NCI-H2081 (cell line): Measurements from ENCODE around the gene LGALS9.
A peak's percentile ranks its signal among the peaks of the same experiment; 100 is the strongest.

Experiments used
- DNase-seq, 2 experiments: peaks; one replicate each; lab custom pipeline; 2025; lab: John Stamatoyannopoulos, UW

LGALS9 gene

DNA sequence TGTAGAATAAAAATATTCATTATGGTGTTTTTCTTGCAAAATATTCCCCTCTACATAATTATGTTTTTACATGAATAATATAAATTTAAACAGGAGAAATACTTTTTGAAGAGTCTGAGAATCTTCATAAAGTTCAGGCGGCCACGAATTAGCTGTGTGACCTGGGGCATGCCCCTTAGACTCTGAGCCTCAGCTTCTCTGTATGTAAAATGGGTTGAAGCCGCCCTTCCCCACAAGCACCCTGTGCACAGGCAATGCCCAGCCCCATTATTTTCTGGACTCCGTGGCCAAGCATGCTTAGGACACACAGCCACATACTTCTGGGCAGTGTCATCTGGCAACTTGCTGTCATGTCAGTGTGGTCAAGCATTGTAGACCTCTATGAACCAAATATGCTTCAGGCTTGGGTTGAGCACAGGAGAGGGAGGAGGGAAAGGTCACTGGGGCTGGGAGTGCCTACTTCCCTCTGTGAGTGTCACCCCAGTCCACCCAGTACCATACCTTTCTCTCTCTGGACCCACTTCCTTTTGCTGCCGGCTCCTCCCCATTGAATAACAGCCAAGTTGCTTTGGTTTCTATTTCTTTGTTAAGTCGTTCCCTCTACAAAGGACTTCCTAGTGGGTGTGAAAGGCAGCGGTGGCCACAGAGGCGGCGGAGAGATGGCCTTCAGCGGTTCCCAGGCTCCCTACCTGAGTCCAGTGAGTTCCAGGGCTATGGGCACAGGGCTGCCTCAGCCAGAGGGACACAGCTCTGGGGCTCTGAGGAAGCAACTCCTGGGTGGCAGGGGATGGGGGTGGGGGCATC, at the start of gene LGALS9:
Gene LGALS9, plus strand, starts transcription at position 582 of the 804 bp plus-strand sequence. Its CDS starts 78 bp downstream, at position 660.
- no peak for DNase-seq

DNA sequence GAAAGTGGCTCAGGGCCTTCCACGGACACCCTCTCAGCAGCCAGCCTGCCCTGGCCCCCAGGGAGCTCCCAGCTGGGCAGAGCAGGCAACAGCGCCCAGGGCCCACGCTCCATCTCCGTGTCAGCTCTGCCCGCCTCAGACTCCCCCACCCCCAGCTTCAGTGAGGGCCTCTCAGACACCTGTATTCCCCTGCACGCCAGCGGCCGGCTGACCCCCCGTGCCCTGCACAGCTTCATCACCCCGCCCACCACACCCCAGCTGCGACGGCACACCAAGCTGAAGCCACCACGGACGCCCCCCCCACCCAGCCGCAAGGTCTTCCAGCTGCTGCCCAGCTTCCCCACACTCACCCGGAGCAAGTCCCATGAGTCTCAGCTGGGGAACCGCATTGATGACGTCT, 48.3 kb upstream of the LGALS9 start:
- DNase-seq: no peak

DNA sequence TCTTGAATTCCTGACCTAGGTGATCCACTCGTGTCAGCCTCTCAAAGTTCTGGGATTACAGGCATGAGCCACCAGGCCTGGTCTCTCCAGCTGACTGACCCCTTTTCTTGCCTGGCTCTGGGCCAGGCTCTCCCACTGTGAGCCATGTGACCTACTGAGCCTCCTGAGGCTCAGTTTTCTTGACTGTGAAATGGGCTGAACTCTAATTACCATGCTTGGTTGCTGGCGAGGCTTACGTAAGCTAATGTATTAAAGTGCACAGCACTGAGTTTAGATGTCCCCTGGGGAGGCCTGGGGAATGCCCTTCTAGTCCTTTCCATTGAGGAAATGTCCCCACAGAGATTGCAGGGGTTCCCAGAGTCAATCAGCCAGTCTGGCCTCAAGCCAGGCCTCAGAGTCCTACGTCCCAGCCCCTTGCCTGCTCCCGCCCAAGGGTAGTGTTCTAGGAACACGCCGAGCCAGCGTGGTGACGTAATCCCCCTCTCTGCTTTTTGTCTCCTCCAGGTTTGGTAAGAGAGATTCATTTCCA, 45.8 kb upstream of the LGALS9 start:
- DNase-seq: no peak

DNA sequence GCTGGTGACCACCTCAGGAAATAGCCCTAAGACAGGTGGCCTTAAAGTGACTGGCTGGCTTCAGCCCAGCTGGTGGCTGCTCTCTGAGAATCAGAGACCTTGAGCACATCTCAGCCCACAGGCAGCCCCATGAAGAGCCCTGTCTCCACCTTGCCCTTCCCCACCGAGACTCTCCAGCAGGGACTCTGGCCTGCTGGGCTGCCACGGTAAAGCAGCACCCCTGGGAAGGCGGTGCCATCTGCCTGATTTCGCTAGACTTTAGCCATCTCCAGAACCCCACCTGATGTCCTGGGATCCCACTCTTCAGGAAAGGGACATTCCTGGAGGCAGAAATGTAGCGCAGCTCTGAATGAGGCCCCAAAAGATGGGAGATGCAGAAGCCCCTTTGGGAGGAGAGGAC, 45.2 kb upstream of the LGALS9 start:
- DNase-seq: no peak

DNA sequence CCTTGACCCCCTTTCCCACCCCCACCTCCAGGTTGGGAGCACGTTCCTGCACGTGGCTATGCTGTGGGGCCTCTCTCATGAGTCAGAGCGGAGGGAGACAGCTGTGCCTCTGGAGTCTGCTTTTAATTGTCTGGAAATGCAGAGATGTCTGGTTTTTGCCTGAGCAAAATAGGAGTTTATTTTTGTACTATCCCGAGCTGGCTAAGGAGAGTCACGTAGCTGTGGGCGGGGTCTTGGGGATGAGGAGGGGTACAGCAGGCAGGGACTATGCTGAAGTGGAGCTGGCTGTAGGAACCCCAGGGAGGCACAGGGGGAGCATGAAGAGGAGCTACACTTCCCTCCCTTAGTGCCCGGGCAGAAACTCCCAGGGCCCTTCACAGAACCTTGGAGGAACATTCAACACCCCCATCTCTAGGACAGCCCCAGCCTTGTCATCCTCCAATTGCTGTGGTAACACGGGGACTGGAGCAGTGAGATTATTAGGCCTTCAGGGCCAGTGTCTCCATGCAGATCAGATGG, 44.7 kb upstream of the LGALS9 start:
- no peak for DNase-seq

DNA sequence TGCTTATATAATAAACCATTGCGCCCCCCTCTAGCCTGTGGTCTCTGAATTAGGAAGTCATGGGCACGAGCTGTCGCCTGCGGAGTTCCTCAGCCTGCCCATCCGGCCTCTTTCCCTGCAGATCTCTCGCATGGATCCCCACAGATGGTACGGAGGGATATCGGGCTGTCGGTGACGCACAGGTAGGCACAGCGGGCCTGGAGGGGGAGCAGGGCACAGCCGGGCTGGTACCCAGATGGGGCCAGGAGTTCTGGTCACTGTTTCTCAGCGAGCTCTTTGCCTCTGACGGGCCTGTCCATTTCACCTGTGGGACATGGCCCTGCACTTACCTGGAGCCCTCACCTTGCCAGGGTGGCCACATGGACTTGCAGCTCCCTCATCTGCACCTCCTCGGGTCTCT, 42.6 kb upstream of the LGALS9 start:
- no peak for DNase-seq

DNA sequence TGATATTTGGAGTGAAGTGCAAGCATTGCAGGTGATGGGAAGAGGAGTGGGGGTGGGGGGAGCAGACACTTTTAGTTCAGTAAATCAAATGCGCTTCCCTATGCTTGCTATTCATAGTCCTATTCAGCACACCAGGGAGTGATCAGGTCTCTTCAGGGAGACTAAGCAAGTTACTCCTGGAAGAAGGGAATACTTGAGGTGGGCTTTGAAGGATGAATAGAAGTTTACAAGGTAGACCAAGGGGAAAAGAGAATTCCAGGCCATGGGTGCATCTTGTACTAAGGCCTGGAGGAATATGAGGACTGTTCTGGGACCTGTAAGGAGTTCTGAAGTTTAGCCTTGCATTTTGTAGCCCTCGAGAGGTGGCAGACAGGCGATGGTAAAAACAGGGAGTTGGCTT, 40.1 kb upstream of the LGALS9 start:
- no peak for DNase-seq

DNA sequence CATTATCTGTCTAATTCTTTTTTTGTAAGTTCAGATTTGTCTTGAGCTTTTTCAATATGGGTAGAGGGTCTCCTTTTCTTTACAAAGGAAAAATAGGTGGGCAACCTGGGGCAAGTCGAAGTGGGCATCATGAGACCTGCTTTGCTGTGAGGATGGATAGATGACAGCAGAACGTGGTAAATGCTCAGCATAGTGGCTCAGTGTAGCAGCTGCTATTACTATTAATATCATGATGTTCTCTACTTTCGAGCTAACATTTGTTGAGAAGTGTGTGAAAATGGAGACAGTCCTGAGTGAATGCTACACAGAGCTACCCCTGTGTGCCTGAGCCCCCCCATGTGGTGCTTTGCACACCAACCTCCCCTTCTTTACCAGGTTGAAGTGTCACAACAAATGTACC, 39.0 kb upstream of the LGALS9 start:
- no peak for DNase-seq

DNA sequence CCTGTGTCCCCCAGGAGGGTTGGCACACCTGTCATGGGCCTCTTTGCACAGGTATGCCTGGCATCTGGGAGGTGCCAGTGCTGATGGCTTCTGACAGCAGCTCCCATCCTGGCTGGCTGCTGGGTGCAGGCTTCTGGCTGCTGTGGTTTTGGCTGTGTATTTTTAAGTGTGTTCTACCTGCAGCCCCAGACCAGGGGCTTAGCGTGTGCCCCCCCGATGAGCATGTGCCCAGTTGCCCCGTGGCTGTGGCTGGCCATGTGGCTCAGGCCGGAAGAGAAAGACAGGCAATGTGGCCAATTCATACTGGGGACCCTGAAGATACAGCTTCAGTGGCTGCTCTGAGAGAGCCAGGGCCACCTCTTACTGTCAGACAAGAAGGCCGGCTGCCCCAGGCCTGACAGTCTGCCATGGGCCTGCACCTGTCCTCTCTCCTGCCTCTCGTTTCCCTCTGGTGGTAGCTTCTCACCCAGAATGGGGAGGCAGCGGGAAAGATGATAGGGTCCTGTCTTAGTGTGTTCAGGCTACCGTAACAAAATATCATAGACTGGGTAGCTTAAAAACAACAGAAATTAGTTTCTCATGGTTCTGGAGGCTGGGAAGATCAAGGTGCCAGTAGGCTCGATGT, 37.6 kb upstream of the LGALS9 start:
- DNase-seq: no peak

DNA sequence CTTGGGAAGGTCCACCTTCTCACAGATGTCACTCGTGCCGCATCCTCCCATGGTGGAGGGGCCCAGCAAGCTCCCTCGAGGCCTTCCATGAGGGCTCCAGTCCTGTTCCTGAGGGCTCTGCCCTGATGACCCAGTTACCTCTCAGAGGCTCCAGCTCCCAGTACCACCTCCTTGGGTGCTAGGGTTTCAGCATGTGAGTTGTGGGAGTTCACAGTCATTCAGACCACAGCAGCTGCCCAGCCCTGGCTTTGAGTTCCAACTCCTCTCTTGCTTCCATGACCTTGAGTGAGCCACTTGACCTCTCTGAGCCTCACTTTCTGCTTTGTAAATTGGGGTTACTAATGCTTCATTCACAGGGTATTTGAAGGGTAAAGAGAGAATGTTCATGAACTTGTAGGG, 37.1 kb upstream of the LGALS9 start:
- no peak for DNase-seq

DNA sequence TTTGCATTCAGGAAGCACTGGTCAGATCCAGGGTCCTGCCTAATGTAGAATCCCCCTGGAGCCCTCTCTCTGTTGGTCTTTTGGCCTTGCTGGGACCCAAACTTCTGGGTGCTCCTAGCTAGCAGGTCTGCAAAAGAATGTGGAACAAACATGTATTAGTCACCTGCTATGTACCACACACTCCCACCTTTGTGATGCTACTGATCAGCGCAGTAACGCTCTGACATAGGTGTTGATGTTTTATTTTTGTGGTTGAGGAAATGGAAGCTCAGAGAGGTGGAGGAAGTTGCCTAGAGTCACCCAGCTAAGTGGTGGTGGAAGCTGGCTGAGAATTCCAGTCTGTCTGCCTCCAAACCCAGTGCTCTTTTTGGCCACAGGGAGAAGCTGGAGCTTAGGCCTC, 35.8 kb upstream of the LGALS9 start:
- no peak for DNase-seq

DNA sequence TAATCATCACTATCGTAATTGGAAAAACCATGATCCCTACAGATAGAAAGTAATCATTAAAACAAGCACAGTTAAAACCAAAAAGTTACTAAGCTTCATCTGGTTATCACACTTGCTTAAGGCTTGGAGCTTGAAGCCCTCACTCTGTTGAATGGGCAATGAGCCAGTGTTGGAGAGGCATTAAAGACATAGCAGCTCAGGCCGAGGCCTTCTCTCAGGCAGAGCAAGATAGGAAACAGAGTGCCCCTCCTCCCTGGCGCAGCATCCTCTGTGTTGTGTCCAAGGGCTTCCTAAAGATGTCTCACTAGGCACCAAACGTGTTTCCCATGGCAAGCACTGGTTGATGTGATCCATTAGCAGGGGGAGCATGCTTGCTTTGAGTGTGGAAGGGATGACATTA, 34.9 kb upstream of the LGALS9 start:
- DNase-seq: no peak

DNA sequence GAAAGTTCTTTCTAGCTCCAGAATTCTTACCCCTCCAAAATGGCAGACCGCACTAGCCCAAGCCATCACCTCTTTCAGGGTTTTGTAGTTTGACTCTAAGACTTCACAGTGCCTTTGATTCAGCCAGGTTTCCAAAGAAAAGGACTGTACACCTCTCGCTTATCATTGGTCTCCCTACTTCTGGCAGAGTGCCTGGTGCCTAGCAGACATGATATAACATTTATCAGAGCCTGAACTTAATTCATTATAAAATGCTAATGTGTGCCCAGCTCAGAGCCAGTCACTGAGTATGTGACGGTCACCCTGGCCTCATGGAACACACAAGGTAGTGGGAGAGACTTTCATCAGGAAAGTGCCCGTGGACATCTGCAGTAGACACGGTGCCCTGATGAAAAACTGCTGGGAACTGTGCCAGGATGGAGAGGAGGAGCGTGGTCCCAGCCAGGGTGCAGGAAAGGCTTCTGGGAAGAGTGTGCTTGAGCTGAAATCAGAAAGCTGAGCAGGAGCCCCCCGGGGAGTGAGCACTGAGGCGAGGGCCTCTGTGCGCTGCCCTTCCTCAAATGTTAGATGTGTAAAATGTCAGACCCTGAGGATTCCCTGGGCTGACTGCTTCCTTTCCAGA, 34.3 kb upstream of the LGALS9 start:
- DNase-seq: no peak

DNA sequence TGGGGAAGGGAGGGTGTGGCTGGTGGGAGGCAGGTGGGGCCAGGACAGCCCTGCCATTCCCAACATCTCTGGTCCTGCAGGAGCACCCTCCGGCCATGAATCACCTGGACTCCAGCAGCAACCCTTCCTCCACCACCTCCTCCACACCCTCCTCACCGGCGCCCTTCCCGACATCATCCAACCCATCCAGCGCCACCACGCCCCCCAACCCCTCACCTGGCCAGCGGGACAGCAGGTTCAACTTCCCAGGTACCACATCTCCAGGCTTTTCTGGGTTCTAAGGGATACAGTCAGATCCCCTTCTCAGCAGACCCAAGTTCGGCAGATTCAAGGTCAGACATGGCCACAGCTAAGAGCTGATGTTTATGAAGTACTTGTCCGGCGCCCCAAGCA, 33.8 kb upstream of the LGALS9 start:
- DNase-seq: no peak

DNA sequence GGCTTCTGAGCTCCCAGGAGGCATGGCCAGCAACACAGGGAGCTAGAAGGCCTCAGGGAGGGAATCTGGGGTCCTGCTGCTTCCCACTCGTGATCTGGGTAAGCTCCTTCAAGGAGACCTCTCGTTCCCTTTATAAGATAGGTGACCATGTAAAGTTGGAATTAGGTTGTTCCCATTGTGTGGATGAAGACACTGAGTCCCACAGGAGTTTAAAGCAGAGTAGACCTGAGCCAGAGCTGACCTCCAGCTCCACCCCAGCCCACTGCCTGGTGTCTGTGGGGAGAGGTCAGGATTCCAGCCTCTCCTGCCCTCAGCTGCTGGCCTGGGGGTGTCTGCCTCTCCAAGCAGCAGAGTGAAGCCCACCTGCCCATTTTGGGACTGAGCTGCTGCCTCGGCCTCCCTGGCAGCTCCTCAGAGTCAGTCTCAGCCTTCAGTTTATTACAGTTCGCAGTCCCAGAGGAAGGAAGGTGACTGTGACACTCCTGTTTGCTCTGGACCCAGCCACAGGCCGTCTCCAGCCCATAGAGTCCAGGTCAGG, 33.1 kb upstream of the LGALS9 start:
- no peak for DNase-seq

DNA sequence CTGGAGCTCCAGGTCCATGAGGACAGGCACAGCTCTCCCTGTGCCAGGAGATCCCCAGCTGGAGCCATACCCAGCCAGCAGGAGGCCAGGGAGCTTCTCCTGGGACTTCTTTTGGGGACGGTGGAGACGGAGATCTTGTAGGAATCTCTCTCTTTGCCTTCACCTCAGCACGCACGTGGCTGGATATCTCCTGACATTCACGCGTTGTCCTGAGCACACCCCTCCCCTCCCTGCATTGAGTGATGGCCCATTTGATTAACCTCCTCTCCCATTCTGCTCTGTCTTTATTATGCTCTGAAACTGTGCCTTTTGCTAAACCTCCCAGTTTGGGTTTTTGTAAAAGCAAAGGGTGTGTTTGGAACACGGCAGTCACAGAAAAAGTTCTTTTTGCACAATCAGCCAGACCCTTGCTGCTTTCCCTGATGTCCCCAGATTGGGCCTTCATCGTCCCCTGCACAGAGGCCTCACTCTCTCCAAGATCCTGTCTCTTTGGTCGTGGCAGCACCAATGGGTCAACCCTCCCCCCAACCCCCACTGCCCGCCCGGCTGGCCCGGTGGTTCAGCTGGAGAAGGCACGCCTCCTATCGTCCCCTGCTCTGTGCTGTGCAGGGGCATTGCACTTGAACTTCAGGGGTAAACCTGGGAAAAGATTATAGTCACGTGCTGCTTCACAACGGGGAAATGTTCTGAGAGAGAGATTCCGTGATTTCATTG, 32.5 kb upstream of the LGALS9 start:
- DNase-seq: no peak

DNA sequence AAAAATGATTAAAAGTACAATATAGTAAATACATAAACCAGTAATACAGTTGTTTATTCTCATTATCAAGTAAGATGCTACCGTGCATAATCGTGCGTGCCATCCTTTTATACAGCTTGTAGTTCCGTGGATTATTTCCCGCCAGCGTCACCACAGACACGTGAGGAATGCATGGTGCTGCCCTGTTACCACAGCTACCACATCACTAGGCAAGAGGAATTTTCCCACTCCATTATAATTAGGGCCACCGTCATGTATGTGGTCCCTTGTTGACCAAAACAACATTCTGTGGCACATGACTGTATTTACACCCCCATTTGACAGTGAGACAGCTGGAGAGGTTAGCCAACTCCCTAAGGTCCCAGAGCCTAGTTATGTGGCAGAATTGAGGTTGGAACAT, 30.5 kb upstream of the LGALS9 start:
- DNase-seq: no peak

DNA sequence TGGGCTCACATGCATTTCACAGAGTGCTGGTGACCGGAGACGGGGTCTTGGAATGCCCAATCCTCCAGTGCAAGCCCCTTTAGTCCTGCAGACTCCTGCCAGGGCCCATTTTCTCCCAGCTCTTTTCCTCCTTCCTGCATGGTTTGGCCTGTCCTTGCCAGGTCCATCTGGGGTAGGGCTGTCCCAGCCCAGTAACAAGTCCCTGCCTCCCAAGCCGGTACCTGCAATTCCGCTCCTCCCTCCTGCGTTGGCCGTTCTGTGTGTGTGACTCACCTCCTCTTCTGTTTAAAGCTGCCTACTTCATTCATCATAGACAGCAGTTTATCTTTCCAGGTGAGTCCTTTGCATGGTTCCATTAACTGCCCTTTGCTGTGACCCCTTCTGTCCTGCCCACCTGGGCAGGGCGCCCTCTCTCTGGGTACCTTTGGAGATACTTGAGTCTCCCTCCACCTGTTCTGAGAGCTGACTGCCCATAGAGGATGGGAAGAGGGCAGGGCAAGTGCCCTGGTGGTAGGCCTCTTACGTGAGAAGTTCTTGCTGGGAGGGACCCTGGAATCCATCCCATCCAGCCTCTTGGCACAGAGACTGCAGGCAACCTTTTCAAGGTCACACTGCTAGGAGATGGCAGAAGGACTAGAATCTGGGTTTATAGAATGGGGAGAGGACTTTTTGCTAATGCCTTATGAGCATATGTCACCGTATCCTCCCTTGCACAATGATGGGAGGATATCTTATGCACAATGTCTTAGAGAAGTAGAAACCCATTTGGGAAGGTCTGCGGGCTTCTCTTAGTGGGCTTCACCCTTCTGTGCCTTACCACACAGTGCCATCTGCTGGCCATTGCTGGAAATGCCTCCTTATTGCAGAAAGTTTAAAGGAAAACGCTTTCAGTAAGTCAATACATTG, 29.7 kb upstream of the LGALS9 start:
- peak; percentile 12 to 23 for DNase-seq

DNA sequence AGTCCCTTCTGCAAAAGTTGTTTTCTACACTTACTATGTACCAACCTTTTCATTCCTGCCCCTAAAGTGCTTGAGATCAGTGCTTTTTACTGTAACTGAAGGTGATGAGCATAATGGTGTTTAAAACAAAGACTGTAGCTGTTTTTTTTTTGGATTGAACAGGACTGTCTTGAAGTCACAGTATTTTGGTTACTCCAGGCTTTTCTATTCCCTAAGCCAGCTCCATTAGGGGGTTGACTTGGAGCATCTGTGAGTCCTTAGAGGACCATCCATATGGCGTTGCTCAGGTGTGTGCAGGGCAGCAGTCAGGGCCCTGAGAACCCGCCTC, 29.0 kb upstream of the LGALS9 start:
- no peak for DNase-seq

DNA sequence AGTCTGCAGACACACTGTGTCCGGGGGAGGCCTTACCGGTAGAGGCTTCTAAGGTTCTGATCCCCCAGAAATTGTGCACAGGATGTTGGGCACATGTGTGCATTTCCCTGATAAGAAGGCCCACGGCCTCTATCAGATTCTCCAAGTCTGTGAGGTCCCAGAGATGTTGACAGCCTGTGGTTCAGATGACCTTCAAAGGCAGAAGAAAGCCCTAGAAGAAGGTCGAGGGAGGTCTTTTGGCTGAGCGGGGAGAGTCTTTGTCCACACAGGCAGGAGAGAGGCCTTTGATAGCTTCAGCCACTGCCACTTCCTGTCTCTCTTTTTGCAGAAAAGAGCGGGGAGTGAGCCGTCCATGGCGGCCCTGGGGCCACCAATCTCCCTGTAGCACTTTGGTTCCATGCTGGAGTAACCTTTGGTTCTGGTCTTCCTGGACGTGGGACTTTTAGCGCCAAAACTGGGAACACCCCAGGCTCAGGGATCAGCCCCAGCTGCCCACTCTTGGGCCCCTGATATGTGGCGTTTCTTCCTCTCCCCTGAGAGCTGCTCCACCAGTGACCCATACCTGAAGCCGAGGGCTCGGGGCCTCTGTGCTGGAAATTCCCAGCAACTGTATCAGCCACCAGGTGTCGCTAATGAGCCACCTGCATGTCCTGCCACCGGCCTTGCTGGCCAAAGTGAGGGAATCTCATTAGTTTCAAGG, 28.1 kb upstream of the LGALS9 start:
- DNase-seq: peak; percentile 1 to 8

DNA sequence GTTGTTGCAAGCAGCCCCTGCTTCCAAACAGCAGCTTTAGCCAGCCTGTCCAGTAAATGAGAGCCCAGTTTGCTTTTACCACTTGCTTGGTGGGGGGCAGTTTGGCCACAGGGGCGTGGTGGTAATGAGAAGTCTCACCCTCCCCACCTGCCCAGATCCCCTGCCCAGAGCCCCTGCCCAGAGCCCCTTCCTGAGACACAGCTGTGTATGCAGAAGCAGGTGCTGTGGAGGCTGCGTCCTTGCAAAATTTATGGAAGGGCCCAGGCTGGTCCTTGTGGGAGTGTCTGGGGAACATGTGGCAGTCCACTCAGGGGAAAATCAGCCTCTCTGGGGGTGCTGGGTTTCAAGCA, 27.6 kb upstream of the LGALS9 start:
- DNase-seq: no peak
